ENCODE data around the gene CDK5R1. TPM values are rescaled to one million over a fixed set of nuclear protein-coding genes. Genes with fewer than 3 reads are reported as not detected.
A peak's percentile ranks its signal among the peaks of the same experiment; 100 is the strongest.

Gene CDK5R1
- polyA plus RNA-seq, 12 donors = 6.5 to 11.8 (median 9.1) TPM; not detected in 1

- no peak for DNase-seq
These were observed 4.8 kb downstream of the CDK5R1 start for GRCh38 chr17:32491371-32492263.

- DNase-seq = no peak
These were observed 5.4 kb downstream of the CDK5R1 start for GRCh38 chr17:32492264-32492589.

GRCh38 chr17:32492648-32493289, 6.0 kb downstream of the CDK5R1 start:
- no peak for DNase-seq

GRCh38 chr17:32493571-32493970, 6.8 kb downstream of the CDK5R1 start:
- no peak for DNase-seq

- no peak for DNase-seq
These were observed 7.3 kb downstream of the CDK5R1 start for GRCh38 chr17:32493976-32494513.

- DNase-seq = no peak
These were observed 8.0 kb downstream of the CDK5R1 start for GRCh38 chr17:32494621-32495358.

DNA sequence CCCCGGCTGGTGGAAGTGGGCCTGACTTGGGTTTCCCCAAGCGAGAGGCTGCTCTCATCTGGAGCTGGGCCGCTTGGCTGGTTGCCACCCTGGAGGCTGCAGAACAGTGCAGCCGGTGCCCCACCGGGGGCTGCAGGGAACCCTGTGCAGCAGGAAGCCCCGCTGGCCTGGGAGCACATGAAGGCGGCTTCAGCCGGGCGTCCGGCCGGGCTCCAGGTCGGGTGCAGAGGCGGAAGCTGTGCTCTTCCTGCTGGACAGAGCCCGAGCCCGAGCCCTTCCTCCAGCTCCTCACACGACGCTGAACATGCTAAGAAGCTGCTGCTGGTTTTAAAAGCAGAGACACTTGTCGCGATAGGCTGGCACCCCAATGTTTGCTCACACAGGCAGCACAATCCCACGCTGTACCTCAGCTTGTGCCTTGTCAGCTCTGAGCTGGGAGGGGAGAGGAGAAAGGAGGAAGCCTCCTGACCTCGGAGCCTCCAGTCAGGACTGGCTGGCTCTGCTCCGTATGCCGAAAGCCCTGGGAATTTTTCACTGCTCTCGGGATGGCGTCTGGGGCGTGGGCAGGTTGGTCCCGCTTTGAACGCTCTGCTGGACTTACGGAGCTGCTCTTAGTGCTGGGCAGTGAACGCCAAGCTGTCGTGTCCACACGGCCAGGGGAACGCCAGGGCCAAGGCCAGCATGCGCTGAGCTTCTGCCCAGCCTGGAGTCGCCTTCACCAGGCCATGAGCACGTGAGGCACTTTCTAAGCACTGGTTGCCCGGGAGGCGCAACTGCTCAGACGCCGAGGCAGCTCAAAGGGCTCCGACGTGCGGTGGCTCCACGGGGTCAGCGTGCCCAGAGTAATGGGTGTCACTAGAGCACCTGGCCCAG, 8.8 kb downstream of the CDK5R1 start:
- DNase-seq = no peak

- DNase-seq = no peak
These were observed 9.7 kb downstream of the CDK5R1 start for GRCh38 chr17:32496395-32497073.

GRCh38 chr17:32497431-32498205, 10.8 kb downstream of the CDK5R1 start:
- DNase-seq = no peak

GRCh38 chr17:32498391-32498790, 11.6 kb downstream of the CDK5R1 start:
- no peak for DNase-seq

GRCh38 chr17:32502013-32502412, 15.2 kb downstream of the CDK5R1 start:
- no peak for DNase-seq

GRCh38 chr17:32502710-32503109, 15.9 kb downstream of the CDK5R1 start:
- no peak for DNase-seq

DNA sequence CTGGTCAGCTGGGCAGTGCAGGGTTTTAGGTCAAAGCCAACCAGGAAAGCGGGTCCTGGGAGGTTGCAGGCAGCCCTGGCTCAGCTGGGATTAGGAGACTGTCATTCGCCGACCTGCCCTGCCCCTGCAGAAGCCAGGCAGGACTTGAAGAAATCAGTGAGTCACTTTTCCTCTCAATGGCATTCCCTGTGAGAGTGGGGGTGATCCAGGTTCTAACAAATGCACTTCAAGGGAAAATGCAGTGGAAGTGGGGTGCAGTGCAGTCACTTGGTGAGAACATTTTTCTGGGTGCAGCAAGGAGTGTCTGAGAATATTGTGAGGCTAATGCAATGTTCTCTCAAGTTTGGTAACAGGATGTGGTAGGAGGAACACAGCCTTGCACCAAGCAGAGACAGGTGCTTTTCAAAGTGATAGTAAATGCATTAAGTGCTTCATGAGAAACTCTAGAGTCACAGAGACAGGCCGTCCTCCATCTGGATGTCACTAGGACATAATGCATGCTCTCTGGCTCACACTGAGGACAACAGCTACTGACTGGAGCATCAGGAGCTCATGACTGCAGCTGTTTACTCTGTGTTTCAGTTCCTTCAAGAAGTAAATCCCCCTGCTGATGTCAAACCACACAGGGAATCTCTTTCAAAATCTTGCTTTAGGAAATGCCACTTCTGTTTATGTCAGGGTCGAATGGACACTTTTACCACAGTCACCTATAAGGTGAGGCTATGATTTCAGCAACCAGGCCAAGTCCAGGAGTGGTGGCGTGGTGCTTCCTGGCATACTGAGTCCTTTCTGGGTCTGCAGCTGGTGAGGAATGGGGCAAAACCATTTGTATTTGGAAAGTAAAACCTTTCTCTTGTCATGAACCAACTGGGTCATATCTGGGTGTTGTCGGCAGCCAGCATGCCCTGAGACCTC, 16.7 kb downstream of the CDK5R1 start:
- DNase-seq = no peak

- peak; percentile 54 for DNase-seq
These were observed 17.6 kb downstream of the CDK5R1 start for GRCh38 chr17:32504166-32504990.

- DNase-seq = no peak
These were observed 22.1 kb downstream of the CDK5R1 start for GRCh38 chr17:32508926-32509325.

DNA sequence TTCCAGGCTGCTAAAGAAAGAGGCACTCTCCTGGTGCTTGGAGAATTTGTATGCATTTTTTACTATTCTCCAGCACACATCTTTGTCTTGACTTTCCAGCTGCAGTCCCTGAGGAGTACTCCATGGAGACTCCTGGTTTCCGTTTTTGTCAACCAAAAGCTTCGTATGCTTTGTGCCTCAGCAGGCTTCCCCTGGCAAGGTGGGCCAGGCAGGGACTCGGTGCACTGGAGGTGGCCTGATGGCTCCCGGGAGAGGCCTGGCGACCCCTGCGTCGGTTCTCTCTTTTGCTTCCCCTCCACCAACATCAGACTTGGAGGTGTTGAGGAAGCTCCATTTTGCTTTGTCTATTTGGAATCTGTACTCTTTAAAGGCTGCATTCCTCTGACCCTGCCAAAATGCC, 23.7 kb downstream of the CDK5R1 start:
- DNase-seq = no peak

- no peak for DNase-seq
These were observed 25.5 kb downstream of the CDK5R1 start for GRCh38 chr17:32512328-32512727.

DNA sequence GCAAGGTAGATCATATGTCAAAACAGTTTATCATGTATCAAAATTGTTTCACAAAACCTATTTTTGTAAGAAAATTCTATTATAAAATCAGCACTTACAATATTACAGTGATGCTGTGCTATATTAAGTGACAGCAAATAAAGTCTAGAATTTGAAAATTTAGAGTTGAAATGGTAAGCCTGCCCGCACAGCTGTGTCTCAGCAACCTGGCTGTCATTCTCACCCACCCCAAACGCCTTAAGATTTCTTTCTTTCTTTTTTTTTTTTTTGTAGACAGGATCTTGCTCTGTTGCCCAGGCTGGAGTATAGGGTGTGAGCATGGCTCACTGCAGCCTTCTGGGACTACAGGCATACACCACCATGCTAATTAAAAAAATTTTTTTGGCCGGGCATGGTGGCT, 26.8 kb downstream of the CDK5R1 start:
- no peak for DNase-seq
